KMS-11 (cell line): Measurements from ENCODE around the gene ZNF205.

Experiments used
- H2AFZ ChIP-seq: fragments of 200-600 bp; sonication (generic); 2 replicates; pipeline ENCODE4 v1.6.1; 2016; ENCODE audit warnings: antibody characterized with exemption, mixed run types, low read depth
- H3K27ac ChIP-seq: fragments of 200-600 bp; sonication (generic); 2 replicates; pipeline ENCODE4 v1.6.1; 2016; ENCODE audit warnings: mild to moderate bottlenecking, mixed run types
- H3K27me3 ChIP-seq: fragments of 200-600 bp; sonication (generic); 2 replicates; pipeline ENCODE4 v1.6.1; 2017; ENCODE audit warnings: mild to moderate bottlenecking, low read depth, mixed run types, moderate library complexity; ENCODE audit not compliant: insufficient read depth
- H3K36me3 ChIP-seq: fragments of 200-600 bp; sonication (generic); 2 replicates; pipeline ENCODE4 v1.6.1; 2017; ENCODE audit warnings: mild to moderate bottlenecking, mixed run types; ENCODE audit not compliant: insufficient read depth
- H3K4me1 ChIP-seq: fragments of 200-600 bp; sonication (generic); 2 replicates; pipeline ENCODE4 v1.6.1; 2016; ENCODE audit warnings: mild to moderate bottlenecking, low read depth, mixed run types; ENCODE audit not compliant: poor library complexity, severe bottlenecking
- H3K4me2 ChIP-seq: fragments of 200-600 bp; sonication (generic); 2 replicates; pipeline ENCODE4 v1.7.0; 2016; ENCODE audit warnings: mild to moderate bottlenecking, mixed run types
- H3K4me3 ChIP-seq: fragments of 200-600 bp; sonication (generic); IDR thresholded peaks from 2 replicates; pipeline ENCODE4 v1.6.1; 2017; ENCODE audit warnings: low read depth, low read length, mixed read lengths; ENCODE audit not compliant: insufficient read depth
- H3K79me2 ChIP-seq: fragments of 200-600 bp; sonication (generic); 2 replicates; pipeline ENCODE4 v1.6.1; 2016; ENCODE audit warnings: low read depth, mixed run types; ENCODE audit not compliant: insufficient read depth
- H3K9ac ChIP-seq: fragments of 200-600 bp; sonication (generic); 2 replicates; pipeline ENCODE4 v1.6.1; 2016; ENCODE audit warnings: mild to moderate bottlenecking, mixed run types
- H4K20me1 ChIP-seq: fragments of 200-600 bp; sonication (generic); 2 replicates; pipeline ENCODE4 v1.6.1; 2016; ENCODE audit warnings: mild to moderate bottlenecking, mixed run types; ENCODE audit not compliant: insufficient read depth
- TF ChIP-seq, protein P1 (sequence below): fragments of 200-600 bp; sonication (generic); conservative IDR thresholded peaks from 2 replicates; pipeline ENCODE4 v1.6.1; 2017; ENCODE audit warnings: low read depth, mild to moderate bottlenecking, antibody characterized with exemption, low read length, moderate library complexity, mixed read lengths

The ZNF205 gene

DNA sequence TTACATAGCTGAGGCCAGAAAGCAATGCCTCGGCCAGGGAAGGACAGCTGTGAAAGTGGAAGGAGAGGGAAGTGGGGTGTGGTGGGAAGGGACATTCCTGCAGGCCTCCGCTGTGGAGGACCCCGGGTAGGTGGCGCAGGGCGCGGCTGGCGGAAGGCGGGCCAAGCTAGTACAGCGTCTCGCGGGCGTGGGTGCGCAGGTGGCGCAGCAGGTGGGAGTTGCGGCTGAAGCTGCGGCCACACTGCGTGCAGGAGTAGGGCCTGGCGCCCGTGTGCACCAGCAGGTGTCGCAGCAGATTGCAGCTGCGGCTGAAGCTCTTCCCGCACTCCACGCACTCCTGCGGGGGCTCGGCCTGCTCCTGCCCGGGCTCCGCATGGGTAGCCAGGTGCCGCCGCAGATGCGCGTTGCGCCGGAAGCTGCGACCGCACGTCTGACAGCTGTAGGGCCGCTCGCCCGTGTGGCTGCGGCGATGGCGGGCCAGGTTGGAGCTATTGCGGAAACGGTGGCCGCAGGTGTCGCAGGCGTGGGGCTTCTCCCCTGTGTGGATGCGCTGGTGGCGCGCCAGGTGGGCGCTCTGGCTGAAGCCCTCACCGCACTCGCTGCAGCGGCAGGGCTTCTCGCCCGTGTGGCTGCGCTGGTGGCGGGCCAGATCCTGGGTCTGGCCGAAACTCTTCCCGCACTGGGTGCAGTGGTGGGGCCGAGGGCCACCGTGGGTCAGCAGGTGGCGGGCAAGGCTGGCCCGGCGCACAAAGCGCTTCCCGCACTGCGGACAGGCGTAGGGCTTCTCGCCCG, 23.3 kb upstream of the ZNF205 start:
- H3K36me3 ChIP-seq: no peaks in the 10 kb centered on the region
- H4K20me1 ChIP-seq: no peaks in the 10 kb centered on the region
- no peak overlapping the region for H3K4me2 ChIP-seq
- no peak overlapping the region for H3K27ac ChIP-seq
- no peak overlapping the region for H2AFZ ChIP-seq
- H3K4me1 ChIP-seq: no peaks in the 10 kb centered on the region
- no peaks in the 10 kb centered on the region for H3K79me2 ChIP-seq
- H3K4me3 ChIP-seq: no peak overlapping the region
- TF ChIP-seq, protein P1, sequence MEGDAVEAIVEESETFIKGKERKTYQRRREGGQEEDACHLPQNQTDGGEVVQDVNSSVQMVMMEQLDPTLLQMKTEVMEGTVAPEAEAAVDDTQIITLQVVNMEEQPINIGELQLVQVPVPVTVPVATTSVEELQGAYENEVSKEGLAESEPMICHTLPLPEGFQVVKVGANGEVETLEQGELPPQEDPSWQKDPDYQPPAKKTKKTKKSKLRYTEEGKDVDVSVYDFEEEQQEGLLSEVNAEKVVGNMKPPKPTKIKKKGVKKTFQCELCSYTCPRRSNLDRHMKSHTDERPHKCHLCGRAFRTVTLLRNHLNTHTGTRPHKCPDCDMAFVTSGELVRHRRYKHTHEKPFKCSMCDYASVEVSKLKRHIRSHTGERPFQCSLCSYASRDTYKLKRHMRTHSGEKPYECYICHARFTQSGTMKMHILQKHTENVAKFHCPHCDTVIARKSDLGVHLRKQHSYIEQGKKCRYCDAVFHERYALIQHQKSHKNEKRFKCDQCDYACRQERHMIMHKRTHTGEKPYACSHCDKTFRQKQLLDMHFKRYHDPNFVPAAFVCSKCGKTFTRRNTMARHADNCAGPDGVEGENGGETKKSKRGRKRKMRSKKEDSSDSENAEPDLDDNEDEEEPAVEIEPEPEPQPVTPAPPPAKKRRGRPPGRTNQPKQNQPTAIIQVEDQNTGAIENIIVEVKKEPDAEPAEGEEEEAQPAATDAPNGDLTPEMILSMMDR: no peak
- no peak overlapping the region for H3K9ac ChIP-seq
- peaks cover 42% of the 10 kb centered on the region for H3K27me3 ChIP-seq

DNA sequence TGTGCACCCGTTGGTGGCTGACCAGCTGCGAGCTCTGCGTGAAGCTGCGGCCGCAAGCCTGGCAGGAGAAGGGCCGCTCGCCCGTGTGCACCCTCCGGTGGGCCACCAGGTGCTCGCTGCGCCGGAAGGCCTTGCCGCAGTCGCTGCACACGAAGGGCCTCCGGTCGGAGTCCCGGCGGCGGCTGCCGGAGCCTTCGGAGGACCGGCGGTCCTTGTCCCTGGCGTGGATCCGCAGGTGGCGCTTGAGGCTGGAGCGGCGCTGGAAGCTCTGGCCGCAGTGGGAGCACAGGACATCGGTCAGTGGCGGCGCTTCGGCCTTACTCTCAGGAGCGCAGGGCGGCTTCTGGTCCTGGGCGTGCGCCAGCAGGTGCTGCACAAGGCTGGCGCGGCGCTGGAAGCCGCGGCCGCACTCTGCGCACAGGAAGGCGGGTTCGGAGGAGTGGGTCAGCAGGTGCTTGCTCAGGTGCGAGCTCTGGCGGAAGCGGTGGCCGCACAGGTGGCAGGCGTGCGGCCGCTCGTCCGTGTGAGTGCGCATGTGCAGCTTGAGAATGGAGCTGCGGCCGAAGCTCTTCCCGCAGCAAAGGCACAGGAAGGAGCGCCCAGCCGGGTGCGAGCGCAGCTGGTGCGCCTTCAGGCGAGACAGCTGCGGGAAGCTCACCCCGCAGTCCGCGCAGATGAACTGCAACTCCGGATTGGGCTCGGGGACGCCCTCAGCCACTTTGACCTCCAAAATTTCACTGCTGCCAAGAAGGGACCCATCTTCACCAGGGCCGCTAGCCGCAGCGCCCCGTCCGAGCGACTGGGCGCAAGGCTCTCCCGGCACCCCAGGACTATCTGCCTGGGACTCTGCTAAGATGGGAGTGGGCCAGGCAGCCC, 22.4 kb upstream of the ZNF205 start:
- no peak overlapping the region for H3K27ac ChIP-seq
- H4K20me1 ChIP-seq: no peaks in the 10 kb centered on the region
- H3K36me3 ChIP-seq: no peaks in the 10 kb centered on the region
- no peaks in the 10 kb centered on the region for H3K79me2 ChIP-seq
- H3K4me1 ChIP-seq: no peaks in the 10 kb centered on the region
- H3K4me3 ChIP-seq: no peak overlapping the region
- no peak overlapping the region for H3K4me2 ChIP-seq
- no peak overlapping the region for H3K9ac ChIP-seq
- H2AFZ ChIP-seq: no peak overlapping the region
- H3K27me3 ChIP-seq: peaks cover 34% of the 10 kb centered on the region
- TF ChIP-seq, protein P1: no peak

DNA sequence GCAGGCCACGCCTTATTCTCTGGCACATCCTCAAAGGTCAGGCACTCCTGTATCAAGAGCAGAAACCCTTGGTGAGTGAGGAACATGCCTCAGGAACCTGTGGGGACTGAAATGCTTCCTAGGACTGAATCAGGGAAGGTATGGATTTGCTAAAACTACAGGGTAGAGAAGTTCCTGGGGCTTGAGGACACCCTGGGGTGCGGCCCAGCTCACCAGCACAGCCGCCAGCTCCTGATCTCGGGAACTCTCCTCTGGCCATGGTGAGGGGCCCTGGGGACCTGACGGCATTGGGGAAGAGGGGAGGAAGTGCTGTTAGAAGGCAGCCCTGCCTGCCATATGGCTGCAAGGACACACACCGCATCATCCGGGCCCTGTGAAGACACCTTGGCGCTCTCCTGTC, 20.8 kb upstream of the ZNF205 start:
- Histone ChIP-seq H2AFZ (no peak overlapping the region), H3K79me2 (no peaks in the 10 kb centered on the region), H3K27ac (no peak overlapping the region), H3K4me1 (peaks cover 10% of the 10 kb centered on the region), H3K4me3 (no peak overlapping the region), H3K9ac (no peak overlapping the region), H3K4me2 (no peak overlapping the region), H3K27me3 (peaks cover 34% of the 10 kb centered on the region), H4K20me1 (no peaks in the 10 kb centered on the region), H3K36me3 (no peaks in the 10 kb centered on the region)
- TF ChIP-seq, protein P1: no peak

DNA sequence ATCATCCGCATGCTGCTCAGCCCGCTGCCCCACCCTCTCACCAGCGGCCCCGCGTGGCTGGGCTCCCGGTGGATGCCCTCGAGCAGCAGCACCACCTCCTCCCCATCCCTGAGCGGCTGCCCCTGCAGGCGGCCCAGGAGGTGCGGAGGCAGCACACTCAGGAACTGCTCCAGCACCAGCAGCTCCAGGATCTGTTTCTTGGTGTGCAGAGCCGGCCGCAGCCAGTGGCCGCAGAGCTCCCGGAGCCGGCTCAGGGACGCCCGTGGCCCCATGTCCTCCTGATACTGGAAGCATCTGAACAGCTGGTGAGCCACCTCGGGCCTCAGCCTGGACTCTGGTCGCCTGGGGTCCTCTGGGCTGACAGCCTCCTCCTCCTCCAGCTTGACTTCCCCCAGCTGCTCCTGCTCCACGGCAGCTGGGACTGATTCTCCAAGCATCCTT, 19.9 kb upstream of the ZNF205 start:
- H4K20me1 ChIP-seq: no peaks in the 10 kb centered on the region
- H3K27ac ChIP-seq: no peak overlapping the region
- peaks cover 10% of the 10 kb centered on the region for H3K4me1 ChIP-seq
- H3K9ac ChIP-seq: no peak overlapping the region
- no peak overlapping the region for H3K4me3 ChIP-seq
- H3K27me3 ChIP-seq: peaks cover 35% of the 10 kb centered on the region
- no peaks in the 10 kb centered on the region for H3K36me3 ChIP-seq
- TF ChIP-seq, protein P1: no peak
- H3K79me2 ChIP-seq: no peaks in the 10 kb centered on the region
- H3K4me2 ChIP-seq: no peak overlapping the region
- no peak overlapping the region for H2AFZ ChIP-seq
